NCI-H1930 (cell line): ENCODE results near the gene GFOD1.

Source experiments
- DNase-seq, 2 experiments: peaks; one replicate each; lab custom pipeline; 2025; lab: John Stamatoyannopoulos, UW

Gene GFOD1

GRCh38 chr6:13485923-13486562 lies 1.4 kb downstream of the GFOD1 start:
- DNase-seq, result peak; percentile 24 to 37

GRCh38 chr6:13485303-13485702 lies 2.1 kb downstream of the GFOD1 start:
- DNase-seq, result no peak

- DNase-seq, result no peak
Observed at GRCh38 chr6:13484827-13485226, 2.6 kb downstream of the GFOD1 start.

GRCh38 chr6:13484138-13484708 lies 3.2 kb downstream of the GFOD1 start:
- no peak for DNase-seq

GRCh38 chr6:13480631-13481501 lies 6.5 kb downstream of the GFOD1 start:
- no peak for DNase-seq

- DNase-seq, result no peak
Observed at GRCh38 chr6:13479971-13480434, 7.4 kb downstream of the GFOD1 start.

GRCh38 chr6:13479206-13479800 lies 8.1 kb downstream of the GFOD1 start:
- no peak for DNase-seq

- DNase-seq, result no peak
Observed at GRCh38 chr6:13478525-13478966, 8.9 kb downstream of the GFOD1 start.

- no peak for DNase-seq
Observed at GRCh38 chr6:13474787-13475186, 12.6 kb downstream of the GFOD1 start.

GRCh38 chr6:13474360-13474759 lies 13.0 kb downstream of the GFOD1 start:
- no peak for DNase-seq

- no peak for DNase-seq
Observed at GRCh38 chr6:13473768-13474165, 13.6 kb downstream of the GFOD1 start.

GRCh38 chr6:13472976-13473767 lies 14.2 kb downstream of the GFOD1 start:
- no peak for DNase-seq

- no peak for DNase-seq
Observed at GRCh38 chr6:13472099-13472498, 15.3 kb downstream of the GFOD1 start.

- no peak for DNase-seq
Observed at GRCh38 chr6:13471184-13471583, 16.2 kb downstream of the GFOD1 start.

- no peak for DNase-seq
Observed at GRCh38 chr6:13470238-13471140, 16.9 kb downstream of the GFOD1 start.

- no peak for DNase-seq
Observed at GRCh38 chr6:13469693-13470092, 17.7 kb downstream of the GFOD1 start.

GRCh38 chr6:13468839-13469238 lies 18.6 kb downstream of the GFOD1 start:
- no peak for DNase-seq

GRCh38 chr6:13467216-13467600 lies 20.2 kb downstream of the GFOD1 start:
- no peak for DNase-seq

GRCh38 chr6:13466304-13467215 lies 20.8 kb downstream of the GFOD1 start:
- no peak for DNase-seq

GRCh38 chr6:13465734-13466133 lies 21.7 kb downstream of the GFOD1 start:
- DNase-seq, result no peak
